Measurements from ENCODE around the gene CLSTN1. TPM values are rescaled to one million over a fixed set of nuclear protein-coding genes. Genes with fewer than 3 reads are reported as not detected.
A peak's percentile ranks its signal among the peaks of the same experiment; 100 is the strongest.
"Not testable (repeated sequence)": the region's sequence is repeated elsewhere in the genome, so short reads cannot be mapped to it uniquely, and the experiment has no call there.

Gene CLSTN1
- total RNA-seq, 3 donors from 2014 or later (not counting 1 experiment from before 2014, with no cell fraction given) = 83.1 to 114 (median 94.5) TPM

GRCh38 chr1:9794081-9794480 lies 29.7 kb downstream of the CLSTN1 start:
- Histone ChIP-seq H3K4me1 (ENCODE audit: control insufficient read depth, insufficient read depth, low read length) (peaks cover 16% of the 10 kb centered on the region), H3K9me3 (ENCODE audit: control insufficient read depth, insufficient read depth, low read length) (no peaks in the 10 kb centered on the region), H3K36me3 (ENCODE audit: control insufficient read depth, insufficient read depth, low read length) (no peaks in the 10 kb centered on the region), H3K4me3 (ENCODE audit: low read length) (no peak overlapping the region), H3K27ac (ENCODE audit: low read length) (no peak overlapping the region), H3K27me3 (ENCODE audit: control insufficient read depth, insufficient read depth, low read length) (no peaks in the 10 kb centered on the region)
- Mint-ChIP-seq H3K4me3 (no peak overlapping the region), H3K27me3 (ENCODE audit: low read depth in 2 of 2) (no peaks in the 10 kb centered on the region), H3K9me3 (no peaks in the 10 kb centered on the region), H3K27ac (peak overlapping the region in 1 of 2 donors; percentile 20), H3K4me1 (peaks cover 31 to 62% of the 10 kb centered on the region in 2 donors), H3K36me3 (no peaks in the 10 kb centered on the region)
- ATAC-seq (no peak), DNase-seq (no peak)
- WGBS (ENCODE audit: insufficient coverage) = 92% methylated on average over 4 of the region's 6 CpGs
- no peak for TF ChIP-seq CTCF (IDR thresholded peaks at IDR 0.05)
- intact Hi-C loops (cut with micrococcal nuclease) = no loop called here

GRCh38 chr1:9793291-9793690 lies 30.5 kb downstream of the CLSTN1 start:
- no peak overlapping the region for H3K4me3 Mint-ChIP-seq
- DNase-seq = no peak
- no peaks in the 10 kb centered on the region for H3K9me3 ChIP-seq (ENCODE audit: control insufficient read depth, insufficient read depth, low read length)
- H3K4me3 ChIP-seq (ENCODE audit: low read length) = no peak overlapping the region
- WGBS (ENCODE audit: insufficient coverage) = 91% methylated on average over 15 of the region's 15 CpGs
- no peaks in the 10 kb centered on the region for H3K9me3 Mint-ChIP-seq
- ATAC-seq = no peak
- intact Hi-C loops (cut with micrococcal nuclease) = no loop called here
- no peaks in the 10 kb centered on the region for H3K36me3 Mint-ChIP-seq
- no peaks in the 10 kb centered on the region for H3K27me3 Mint-ChIP-seq (ENCODE audit: low read depth in 2 of 2)
- H3K36me3 ChIP-seq (ENCODE audit: control insufficient read depth, insufficient read depth, low read length) = no peaks in the 10 kb centered on the region
- peak overlapping the region in 1 of 2 donors; percentile 20 for H3K27ac Mint-ChIP-seq
- no peak for TF ChIP-seq CTCF (IDR thresholded peaks at IDR 0.05)
- peaks cover 15% of the 10 kb centered on the region for H3K4me1 ChIP-seq (ENCODE audit: control insufficient read depth, insufficient read depth, low read length)
- H3K27ac ChIP-seq (ENCODE audit: low read length) = no peak overlapping the region
- peaks cover 26 to 60% of the 10 kb centered on the region in 2 donors for H3K4me1 Mint-ChIP-seq
- no peaks in the 10 kb centered on the region for H3K27me3 ChIP-seq (ENCODE audit: control insufficient read depth, insufficient read depth, low read length)

GRCh38 chr1:9792156-9793042 lies 31.4 kb downstream of the CLSTN1 start:
- Mint-ChIP-seq H3K4me3 (no peak overlapping the region), H3K9me3 (no peaks in the 10 kb centered on the region), H3K36me3 (no peaks in the 10 kb centered on the region), H3K4me1 (peaks cover 25 to 58% of the 10 kb centered on the region in 2 donors), H3K27ac (no peak overlapping the region), H3K27me3 (ENCODE audit: low read depth in 2 of 2) (no peaks in the 10 kb centered on the region)
- peaks cover 20% of the 10 kb centered on the region for H3K4me1 ChIP-seq (ENCODE audit: control insufficient read depth, insufficient read depth, low read length)
- TF ChIP-seq CTCF (IDR thresholded peaks at IDR 0.05) = no peak
- H3K4me3 ChIP-seq (ENCODE audit: low read length) = no peak overlapping the region
- WGBS (ENCODE audit: insufficient coverage) = 97% methylated on average over 11 of the region's 14 CpGs
- DNase-seq (no peak), ATAC-seq (no peak)
- H3K27me3 ChIP-seq (ENCODE audit: control insufficient read depth, insufficient read depth, low read length) = no peaks in the 10 kb centered on the region
- H3K36me3 ChIP-seq (ENCODE audit: control insufficient read depth, insufficient read depth, low read length) = no peaks in the 10 kb centered on the region
- intact Hi-C loops (cut with micrococcal nuclease) = no loop called here
- no peak overlapping the region for H3K27ac ChIP-seq (ENCODE audit: low read length)
- H3K9me3 ChIP-seq (ENCODE audit: control insufficient read depth, insufficient read depth, low read length) = no peaks in the 10 kb centered on the region

- H3K9me3 Mint-ChIP-seq; H3K27ac Mint-ChIP-seq; H3K27ac ChIP-seq (ENCODE audit: low read length); H3K9me3 ChIP-seq (ENCODE audit: control insufficient read depth, insufficient read depth, low read length); ATAC-seq; H3K27me3 ChIP-seq (ENCODE audit: control insufficient read depth, insufficient read depth, low read length); H3K36me3 ChIP-seq (ENCODE audit: control insufficient read depth, insufficient read depth, low read length); H3K27me3 Mint-ChIP-seq (ENCODE audit: low read depth in 2 of 2); intact Hi-C loops (cut with micrococcal nuclease); DNase-seq; H3K4me3 Mint-ChIP-seq; H3K36me3 Mint-ChIP-seq; H3K4me3 ChIP-seq (ENCODE audit: low read length): not testable (repeated sequence)
- peaks cover 18% of the 10 kb centered on the region for H3K4me1 ChIP-seq (ENCODE audit: control insufficient read depth, insufficient read depth, low read length)
- H3K4me1 Mint-ChIP-seq = peaks cover 16 to 47% of the 10 kb centered on the region in 2 donors
- 100% methylated on average over 3 of the region's 4 CpGs for WGBS (ENCODE audit: insufficient coverage)
Observed at GRCh38 chr1:9789700-9790099, 34.1 kb downstream of the CLSTN1 start.

Measured in natural killer cell (primary cell).